Left colon (tissue), 2 donors: ENCODE data around the gene PAWR. TPM values are rescaled to one million over a fixed set of nuclear protein-coding genes. Genes with fewer than 3 reads are reported as not detected.
"Not testable (repeated sequence)": the region's sequence is repeated elsewhere in the genome, so short reads cannot be mapped to it uniquely, and the experiment has no call there.

Source experiments
- ATAC-seq: fragments of 200-7000 bp; cut with Tn5 transposase; one replicate; pipeline ENCODE4 v1.9.1; 2020; ENCODE audit warnings: mild to moderate bottlenecking, moderate library complexity
- DNase-seq, 2 donors: peaks; one replicate each; pipeline ENCODE4 v3.0.0-alpha.2; 2020
- intact Hi-C, 2 donors: fragments of 100-400 bp; cut with DNase I in 1 of 2; cut with micrococcal nuclease in 1 of 2; formaldehyde crosslinking; loops; one replicate each; pipeline versions ENCODE4 v1.11.2 to v1.14.0; 2022; cut with DNase I, micrococcal nuclease
- total RNA-seq, 2 donors: library from RNA; stranded (reverse); fragmentation: NEBNext Ultra II Directional; extraction: Animal tissue kit (Norgen Biotek cat#: 25700); gene quantifications; one replicate each; pipeline ENCODE4 v1.2.1, GENCODE V29; 2021
- donor health status: DM: no; HTN: no; CAD: no.
- donor health status: DM: yes; HTN: yes; CAD: no.

PAWR gene
- total RNA-seq, 2 donors from 2014 or later: 146 to 151 TPM

- intact Hi-C loops: no loop called here
- ATAC-seq (no peak), DNase-seq (no peak)
Measured at GRCh38 chr12:79689061-79689476, 1.7 kb downstream of the PAWR start.

- ATAC-seq (no peak), DNase-seq (no peak)
- intact Hi-C loops: no loop called here
Measured at GRCh38 chr12:79688376-79689060, 2.2 kb downstream of the PAWR start.

- DNase-seq (no peak), ATAC-seq (no peak)
- intact Hi-C loops: no loop called here
Measured at GRCh38 chr12:79687711-79688260, 3.0 kb downstream of the PAWR start.

- intact Hi-C loops: no loop called here
- DNase-seq (no peak), ATAC-seq (no peak)
Measured at GRCh38 chr12:79686171-79686570, 4.6 kb downstream of the PAWR start.

- intact Hi-C loops: no loop called here
- ATAC-seq: no peak
- no peak for DNase-seq
Measured at GRCh38 chr12:79685068-79685467, 5.7 kb downstream of the PAWR start.

- DNase-seq, intact Hi-C loops, ATAC-seq: not testable (repeated sequence)
Measured at GRCh38 chr12:79684338-79684737, 6.4 kb downstream of the PAWR start.

- ATAC-seq: no peak
- intact Hi-C loops: no loop called here
- no peak for DNase-seq
Measured at GRCh38 chr12:79682593-79682992, 8.2 kb downstream of the PAWR start.

- intact Hi-C loops: no loop called here
- ATAC-seq (no peak), DNase-seq (no peak)
Measured at GRCh38 chr12:79681008-79681590, 9.7 kb downstream of the PAWR start.

GRCh38 chr12:79680051-79680450, 10.7 kb downstream of the PAWR start:
- DNase-seq: no peak
- peak; percentile 32 for ATAC-seq
- intact Hi-C loops: no loop called here

- intact Hi-C loops: no loop called here
- peak; percentile 31 to 59 for DNase-seq
- ATAC-seq: peak; percentile 73
Measured at GRCh38 chr12:79678306-79678705, 12.5 kb downstream of the PAWR start.

GRCh38 chr12:79677672-79678071, 13.1 kb downstream of the PAWR start:
- ATAC-seq (peak; percentile 84), DNase-seq (no peak)
- intact Hi-C loops: no loop called here

GRCh38 chr12:79676579-79676978, 14.2 kb downstream of the PAWR start:
- DNase-seq (no peak), ATAC-seq (no peak)
- intact Hi-C loops: no loop called here

GRCh38 chr12:79674629-79675028, 16.1 kb downstream of the PAWR start:
- DNase-seq (no peak), ATAC-seq (no peak)
- intact Hi-C loops: no loop called here

GRCh38 chr12:79673354-79673753, 17.4 kb downstream of the PAWR start:
- DNase-seq (no peak), ATAC-seq (peak; percentile 29)
- intact Hi-C loops: no loop called here

- DNase-seq (no peak), ATAC-seq (no peak)
- intact Hi-C loops: no loop called here
Measured at GRCh38 chr12:79668113-79668512, 22.7 kb downstream of the PAWR start.

GRCh38 chr12:79665212-79665887, 25.4 kb downstream of the PAWR start:
- DNase-seq (no peak), ATAC-seq (peak; percentile 36)
- intact Hi-C loops: no loop called here

GRCh38 chr12:79664518-79664917, 26.2 kb downstream of the PAWR start:
- DNase-seq: no peak
- no peak for ATAC-seq
- intact Hi-C loops: no loop called here

- DNase-seq (no peak), ATAC-seq (no peak)
- intact Hi-C loops: no loop called here
Measured at GRCh38 chr12:79662046-79662811, 28.5 kb downstream of the PAWR start.

- DNase-seq (no peak), ATAC-seq (no peak)
- intact Hi-C loops: no loop called here
Measured at GRCh38 chr12:79661629-79662028, 29.1 kb downstream of the PAWR start.
